Measurements from ENCODE around the gene WDTC1.

DNA sequence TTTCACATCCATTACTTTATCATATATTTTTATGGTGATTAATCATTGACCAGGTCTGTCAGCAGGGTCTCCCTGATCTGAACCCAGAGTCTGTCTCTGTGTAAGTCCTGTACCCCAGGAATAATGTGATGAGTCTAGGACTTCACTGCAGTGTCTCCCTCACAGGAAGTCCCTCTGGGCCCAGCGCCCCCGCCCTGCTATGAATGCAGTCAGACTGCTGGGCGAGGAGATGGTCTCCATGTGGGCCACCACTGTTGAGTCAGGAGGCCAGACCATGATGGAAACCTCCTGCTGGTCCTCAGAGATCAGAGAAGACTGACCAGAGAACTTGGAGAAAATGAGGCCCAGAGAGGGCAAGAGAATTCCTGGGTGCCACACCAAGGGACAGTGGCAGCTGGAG is 97.0 kb downstream of the WDTC1 start:
- TF ChIP-seq POLR2AphosphoS5 (IDR thresholded peaks at IDR 0.05; ENCODE audit: low read depth, low read length), result no peak
- TF ChIP-seq, protein P1, sequence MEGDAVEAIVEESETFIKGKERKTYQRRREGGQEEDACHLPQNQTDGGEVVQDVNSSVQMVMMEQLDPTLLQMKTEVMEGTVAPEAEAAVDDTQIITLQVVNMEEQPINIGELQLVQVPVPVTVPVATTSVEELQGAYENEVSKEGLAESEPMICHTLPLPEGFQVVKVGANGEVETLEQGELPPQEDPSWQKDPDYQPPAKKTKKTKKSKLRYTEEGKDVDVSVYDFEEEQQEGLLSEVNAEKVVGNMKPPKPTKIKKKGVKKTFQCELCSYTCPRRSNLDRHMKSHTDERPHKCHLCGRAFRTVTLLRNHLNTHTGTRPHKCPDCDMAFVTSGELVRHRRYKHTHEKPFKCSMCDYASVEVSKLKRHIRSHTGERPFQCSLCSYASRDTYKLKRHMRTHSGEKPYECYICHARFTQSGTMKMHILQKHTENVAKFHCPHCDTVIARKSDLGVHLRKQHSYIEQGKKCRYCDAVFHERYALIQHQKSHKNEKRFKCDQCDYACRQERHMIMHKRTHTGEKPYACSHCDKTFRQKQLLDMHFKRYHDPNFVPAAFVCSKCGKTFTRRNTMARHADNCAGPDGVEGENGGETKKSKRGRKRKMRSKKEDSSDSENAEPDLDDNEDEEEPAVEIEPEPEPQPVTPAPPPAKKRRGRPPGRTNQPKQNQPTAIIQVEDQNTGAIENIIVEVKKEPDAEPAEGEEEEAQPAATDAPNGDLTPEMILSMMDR (IDR thresholded peaks at IDR 0.05), result no peak
- TF ChIP-seq, protein P2, sequence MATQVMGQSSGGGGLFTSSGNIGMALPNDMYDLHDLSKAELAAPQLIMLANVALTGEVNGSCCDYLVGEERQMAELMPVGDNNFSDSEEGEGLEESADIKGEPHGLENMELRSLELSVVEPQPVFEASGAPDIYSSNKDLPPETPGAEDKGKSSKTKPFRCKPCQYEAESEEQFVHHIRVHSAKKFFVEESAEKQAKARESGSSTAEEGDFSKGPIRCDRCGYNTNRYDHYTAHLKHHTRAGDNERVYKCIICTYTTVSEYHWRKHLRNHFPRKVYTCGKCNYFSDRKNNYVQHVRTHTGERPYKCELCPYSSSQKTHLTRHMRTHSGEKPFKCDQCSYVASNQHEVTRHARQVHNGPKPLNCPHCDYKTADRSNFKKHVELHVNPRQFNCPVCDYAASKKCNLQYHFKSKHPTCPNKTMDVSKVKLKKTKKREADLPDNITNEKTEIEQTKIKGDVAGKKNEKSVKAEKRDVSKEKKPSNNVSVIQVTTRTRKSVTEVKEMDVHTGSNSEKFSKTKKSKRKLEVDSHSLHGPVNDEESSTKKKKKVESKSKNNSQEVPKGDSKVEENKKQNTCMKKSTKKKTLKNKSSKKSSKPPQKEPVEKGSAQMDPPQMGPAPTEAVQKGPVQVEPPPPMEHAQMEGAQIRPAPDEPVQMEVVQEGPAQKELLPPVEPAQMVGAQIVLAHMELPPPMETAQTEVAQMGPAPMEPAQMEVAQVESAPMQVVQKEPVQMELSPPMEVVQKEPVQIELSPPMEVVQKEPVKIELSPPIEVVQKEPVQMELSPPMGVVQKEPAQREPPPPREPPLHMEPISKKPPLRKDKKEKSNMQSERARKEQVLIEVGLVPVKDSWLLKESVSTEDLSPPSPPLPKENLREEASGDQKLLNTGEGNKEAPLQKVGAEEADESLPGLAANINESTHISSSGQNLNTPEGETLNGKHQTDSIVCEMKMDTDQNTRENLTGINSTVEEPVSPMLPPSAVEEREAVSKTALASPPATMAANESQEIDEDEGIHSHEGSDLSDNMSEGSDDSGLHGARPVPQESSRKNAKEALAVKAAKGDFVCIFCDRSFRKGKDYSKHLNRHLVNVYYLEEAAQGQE (IDR thresholded peaks at IDR 0.05; ENCODE audit: insufficient read depth in 1 of 2, low read depth in 2 of 2, low read length in 1 of 2), result no peak
- TF ChIP-seq SIN3A (IDR thresholded peaks at IDR 0.05; ENCODE audit: borderline replicate concordance, insufficient read depth, low read depth, low read length), result no peak
- TF ChIP-seq TCF7L2 (IDR thresholded peaks at IDR 0.05; ENCODE audit: low read depth, low read length), result no peak
